ENCODE results near the gene NTF4.
"Not testable (repeated sequence)": the region's sequence is repeated elsewhere in the genome, so short reads cannot be mapped to it uniquely, and the experiment has no call there.

NTF4 gene

GRCh38 chr19:49019242-49019932 is 45.2 kb downstream of the NTF4 start:
- DNase-seq = peak; percentile 75

- not testable (repeated sequence) for DNase-seq
Observed at GRCh38 chr19:49018388-49019241, 46.0 kb downstream of the NTF4 start.

- peak; percentile 54 for DNase-seq
Observed at GRCh38 chr19:49017666-49018351, 46.8 kb downstream of the NTF4 start.

- DNase-seq = no peak
Observed at GRCh38 chr19:49017041-49017665, 47.5 kb downstream of the NTF4 start, which contains the start of gene LHB. Gene LHB (minus strand): TSS chr19:49017091. CDS start chr19:49017081, 10 bp downstream.

DNA sequence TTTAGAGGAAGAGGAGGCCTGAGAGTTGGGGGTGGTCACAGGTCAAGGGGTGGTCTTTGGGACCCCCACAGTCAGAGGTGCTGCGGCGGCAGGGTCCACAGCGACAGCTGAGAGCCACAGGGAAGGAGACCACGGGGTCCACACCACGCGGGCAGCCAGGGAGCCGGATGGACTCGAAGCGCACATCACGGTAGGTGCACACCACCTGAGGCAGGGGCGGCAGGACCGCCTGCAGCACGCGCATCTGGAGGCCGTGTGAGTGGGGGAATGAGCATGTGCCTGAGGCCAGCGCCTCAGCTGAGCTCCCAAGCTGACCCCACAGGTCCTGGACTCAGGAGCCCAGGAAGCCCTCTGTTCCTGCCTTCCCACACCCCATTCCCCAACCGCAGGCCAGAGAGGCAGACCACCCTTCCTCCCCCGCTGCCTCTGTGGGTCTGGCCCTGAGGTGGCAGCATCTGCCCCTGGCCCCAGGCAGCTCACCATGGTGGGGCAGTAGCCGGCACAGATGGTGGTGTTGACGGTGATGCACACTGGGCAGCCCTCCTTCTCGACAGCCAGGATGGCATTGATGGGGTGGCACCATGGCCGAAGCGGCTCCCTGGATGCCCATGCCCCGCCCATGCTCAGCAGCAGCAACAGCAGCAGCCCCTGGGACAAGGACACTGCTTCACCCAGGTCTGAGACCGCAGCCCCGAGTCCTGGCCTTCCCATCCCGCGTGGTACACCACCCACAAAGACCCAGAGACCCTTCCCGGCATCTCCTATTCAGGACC is 48.4 kb downstream of the NTF4 start:
- no peak for DNase-seq

DNA sequence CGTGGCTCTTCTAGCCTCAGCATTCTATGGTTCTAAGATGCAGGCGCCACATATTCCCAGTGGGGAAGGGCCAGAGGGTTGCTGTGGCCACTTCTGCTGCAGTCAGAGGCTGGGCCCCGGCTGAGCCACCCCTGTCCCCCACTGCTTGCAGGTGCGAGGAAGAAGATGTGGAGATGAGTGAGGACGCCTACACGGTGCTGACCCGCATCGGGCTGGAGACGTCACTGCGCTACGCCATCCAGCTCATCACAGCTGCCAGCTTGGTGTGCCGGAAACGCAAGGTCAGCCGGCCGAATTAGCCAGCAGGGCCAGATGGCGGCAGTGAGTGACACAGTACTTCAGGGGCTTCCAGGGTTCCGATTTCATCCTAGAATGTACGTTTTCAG is 49.8 kb downstream of the NTF4 start:
- no peak for DNase-seq

DNA sequence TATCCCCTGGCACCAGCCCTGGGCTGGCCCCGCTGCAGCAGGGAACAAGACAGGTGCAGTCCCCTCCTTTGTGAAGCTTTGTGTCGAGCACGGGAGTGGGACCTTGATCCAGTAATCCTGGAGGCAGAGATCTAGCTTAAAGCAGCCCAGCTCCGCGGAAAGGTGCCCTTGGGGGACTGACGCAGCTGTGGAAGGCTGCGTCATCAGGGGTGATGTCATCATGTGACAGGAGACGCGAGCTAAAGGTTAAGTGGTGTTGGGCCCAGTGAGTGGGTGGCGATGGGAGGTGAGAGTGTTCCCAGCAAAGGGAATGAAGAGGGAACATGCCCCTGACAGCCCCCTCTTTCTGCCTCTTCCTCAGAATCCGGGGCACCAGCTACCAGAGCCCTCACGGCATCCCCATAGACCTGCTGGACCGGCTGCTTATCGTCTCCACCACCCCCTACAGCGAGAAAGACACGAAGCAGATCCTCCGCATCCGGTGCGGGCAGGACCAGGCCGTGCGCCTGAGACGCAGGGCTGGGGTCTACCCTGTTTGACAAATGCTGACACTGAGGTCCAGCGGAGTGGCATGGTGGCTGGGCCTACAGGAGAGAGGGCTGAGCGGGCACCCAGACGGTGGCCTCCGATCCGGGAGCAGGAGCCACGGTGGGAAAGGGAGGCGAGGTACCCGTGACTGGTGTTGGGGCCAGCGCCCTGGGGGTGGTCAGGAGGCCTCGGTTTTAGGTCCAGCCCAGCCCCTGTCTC is 50.3 kb downstream of the NTF4 start:
- no peak for DNase-seq

GRCh38 chr19:49011194-49011593 is 53.4 kb downstream of the NTF4 start:
- DNase-seq = no peak

Measured in RPMI8226 (cell line).